Measurements from ENCODE around the gene MEPCE. TPM values are rescaled to one million over a fixed set of nuclear protein-coding genes. Genes with fewer than 3 reads are reported as not detected.

Gene MEPCE
- total RNA-seq, 6 experiments from 2014 or later, result 17.1 to 25.1 (median 20.7) TPM

DNA sequence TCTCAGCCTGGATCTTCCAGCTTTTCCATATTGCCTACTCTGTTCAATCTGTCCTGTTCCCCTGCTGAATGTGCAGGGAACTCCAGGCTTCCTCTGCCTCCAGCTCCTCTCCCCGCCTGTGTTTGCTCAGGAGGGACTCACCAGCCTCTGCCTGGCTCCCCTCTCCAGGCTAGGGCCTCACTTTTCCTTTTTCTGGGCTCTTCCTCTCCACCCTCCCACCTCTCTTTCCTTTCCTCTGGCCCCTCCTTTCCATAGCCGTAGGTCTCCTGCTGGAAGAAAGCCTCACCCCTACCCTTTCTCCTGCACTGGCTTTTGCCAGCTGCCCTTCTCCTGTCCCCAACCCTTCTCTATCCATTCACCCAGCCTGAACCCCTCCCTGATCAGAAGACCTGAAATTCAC is 31.4 kb upstream of the MEPCE start:
- Histone ChIP-seq H3K9me3 (no peaks in the 10 kb centered on the region), H3K27me3 (no peaks in the 10 kb centered on the region), H3K36me3 (no peaks in the 10 kb centered on the region), H3K4me3 (no peak overlapping the region), H3K27ac (no peak overlapping the region), H3K4me1 (no peaks in the 10 kb centered on the region)
- WGBS (ENCODE audit: insufficient coverage, low coverage, low lambda C conversion rate, missing lambda C conversion rate), result 67% methylated on average over 1 of the region's 2 CpGs
- TF ChIP-seq, protein P1, sequence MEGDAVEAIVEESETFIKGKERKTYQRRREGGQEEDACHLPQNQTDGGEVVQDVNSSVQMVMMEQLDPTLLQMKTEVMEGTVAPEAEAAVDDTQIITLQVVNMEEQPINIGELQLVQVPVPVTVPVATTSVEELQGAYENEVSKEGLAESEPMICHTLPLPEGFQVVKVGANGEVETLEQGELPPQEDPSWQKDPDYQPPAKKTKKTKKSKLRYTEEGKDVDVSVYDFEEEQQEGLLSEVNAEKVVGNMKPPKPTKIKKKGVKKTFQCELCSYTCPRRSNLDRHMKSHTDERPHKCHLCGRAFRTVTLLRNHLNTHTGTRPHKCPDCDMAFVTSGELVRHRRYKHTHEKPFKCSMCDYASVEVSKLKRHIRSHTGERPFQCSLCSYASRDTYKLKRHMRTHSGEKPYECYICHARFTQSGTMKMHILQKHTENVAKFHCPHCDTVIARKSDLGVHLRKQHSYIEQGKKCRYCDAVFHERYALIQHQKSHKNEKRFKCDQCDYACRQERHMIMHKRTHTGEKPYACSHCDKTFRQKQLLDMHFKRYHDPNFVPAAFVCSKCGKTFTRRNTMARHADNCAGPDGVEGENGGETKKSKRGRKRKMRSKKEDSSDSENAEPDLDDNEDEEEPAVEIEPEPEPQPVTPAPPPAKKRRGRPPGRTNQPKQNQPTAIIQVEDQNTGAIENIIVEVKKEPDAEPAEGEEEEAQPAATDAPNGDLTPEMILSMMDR (IDR thresholded peaks at IDR 0.05), result no peak
- TF ChIP-seq POLR2A (IDR thresholded peaks at IDR 0.05), result no peak
- no peak for ATAC-seq
- intact Hi-C loops (cut with DNase I), result no loop called here
- no peak for DNase-seq

DNA sequence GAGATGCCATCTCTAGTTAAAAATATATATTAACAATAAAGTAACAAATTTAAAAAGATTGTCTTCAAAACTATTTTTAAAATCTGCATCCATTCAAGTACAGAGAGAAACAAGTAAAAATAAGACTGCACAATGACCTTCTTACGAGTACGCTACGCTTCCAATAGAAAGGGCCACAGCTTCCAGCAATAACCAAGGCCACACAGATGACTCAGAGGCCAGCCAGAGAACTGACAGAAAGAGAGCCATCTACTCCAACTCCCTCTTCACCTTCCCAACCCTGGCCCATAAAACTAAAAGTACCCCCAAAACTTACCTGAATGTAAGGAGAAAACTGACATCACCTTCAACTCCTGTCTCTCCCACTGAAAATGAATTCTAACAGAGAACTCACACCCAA is 29.6 kb upstream of the MEPCE start:
- Histone ChIP-seq H3K27me3 (no peaks in the 10 kb centered on the region), H3K36me3 (no peaks in the 10 kb centered on the region), H3K4me1 (no peaks in the 10 kb centered on the region), H3K9me3 (no peaks in the 10 kb centered on the region), H3K4me3 (no peak overlapping the region), H3K27ac (no peak overlapping the region)
- no peak for DNase-seq
- 95% methylated on average over 3 of the region's 3 CpGs for WGBS (ENCODE audit: insufficient coverage, low coverage, low lambda C conversion rate, missing lambda C conversion rate)
- ATAC-seq, result no peak
- no peak for TF ChIP-seq POLR2A (IDR thresholded peaks at IDR 0.05)
- TF ChIP-seq, protein P1 (IDR thresholded peaks at IDR 0.05), result no peak
- intact Hi-C loops (cut with DNase I), result no loop called here

DNA sequence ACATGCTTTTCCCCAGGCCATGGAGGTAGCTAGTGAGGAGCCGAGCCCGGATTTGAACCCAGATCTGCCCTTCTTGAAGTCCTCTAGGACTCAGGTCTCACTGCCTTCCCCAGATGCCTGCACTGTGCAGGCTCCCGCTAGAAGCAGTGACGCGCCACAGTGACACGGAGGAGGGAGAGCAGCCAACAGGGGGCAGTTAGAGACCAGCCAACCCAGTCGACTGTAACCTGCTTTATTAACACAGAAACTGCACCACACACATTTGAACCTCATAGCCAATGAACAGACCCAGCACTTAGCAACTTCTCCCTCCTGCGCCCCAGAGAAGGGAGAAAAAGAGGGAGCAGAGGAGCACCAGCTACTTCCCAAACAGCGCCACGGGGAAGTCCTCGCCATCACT is 29.0 kb upstream of the MEPCE start:
- Histone ChIP-seq H3K4me1 (no peaks in the 10 kb centered on the region), H3K4me3 (no peak overlapping the region), H3K9me3 (no peaks in the 10 kb centered on the region), H3K27ac (no peak overlapping the region), H3K36me3 (no peaks in the 10 kb centered on the region), H3K27me3 (no peaks in the 10 kb centered on the region)
- WGBS (ENCODE audit: insufficient coverage, low coverage, low lambda C conversion rate, missing lambda C conversion rate), result 96% methylated on average over 5 of the region's 11 CpGs
- no peak for DNase-seq
- TF ChIP-seq, protein P1 (IDR thresholded peaks at IDR 0.05), result no peak
- no peak for TF ChIP-seq POLR2A (IDR thresholded peaks at IDR 0.05)
- ATAC-seq, result peak in 3 of 4 donors; percentile 26 to 62 (median 32)
- intact Hi-C loops (cut with DNase I), result no loop called here

DNA sequence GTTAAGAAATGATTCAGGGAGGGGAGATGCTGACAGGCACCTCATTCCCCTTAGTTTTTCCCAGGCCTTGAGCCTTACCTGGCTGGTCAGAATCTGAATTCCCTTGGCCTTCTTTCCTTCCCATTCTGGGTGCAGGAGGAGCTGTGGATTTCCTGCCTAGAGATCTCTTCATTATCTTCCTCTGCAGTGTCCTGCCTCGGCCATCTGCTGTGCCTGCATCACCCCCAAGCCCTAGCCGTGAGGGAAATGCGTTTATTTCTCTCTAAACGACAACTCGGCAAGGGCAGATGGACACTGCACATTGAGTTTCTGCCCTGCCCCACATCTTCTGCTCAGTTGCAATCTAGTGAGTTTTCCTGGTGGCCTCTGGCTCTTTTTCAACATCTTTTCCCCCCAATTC is 27.8 kb upstream of the MEPCE start:
- no peak for DNase-seq
- no peaks in the 10 kb centered on the region for H3K36me3 ChIP-seq

More for the DNA sequence above, 27.8 kb upstream of the MEPCE start:
- no peaks in the 10 kb centered on the region for H3K4me1 ChIP-seq
- intact Hi-C loops (cut with DNase I), result no loop called here
- H3K9me3 ChIP-seq, result no peaks in the 10 kb centered on the region
- TF ChIP-seq, protein P1 (IDR thresholded peaks at IDR 0.05), result no peak
- TF ChIP-seq POLR2A (IDR thresholded peaks at IDR 0.05), result no peak
- H3K27me3 ChIP-seq, result no peaks in the 10 kb centered on the region
- no peak overlapping the region for H3K4me3 ChIP-seq
- H3K27ac ChIP-seq, result no peak overlapping the region
- no peak for ATAC-seq
- 80% methylated on average over 5 of the region's 5 CpGs for WGBS (ENCODE audit: insufficient coverage, low coverage, low lambda C conversion rate, missing lambda C conversion rate)

Data from right lobe of liver (tissue), 6 donors.